Endothelial cell of umbilical vein (primary cell): Measurements from ENCODE around the gene DGAT2. TPM values are rescaled to one million over a fixed set of nuclear protein-coding genes. Genes with fewer than 3 reads are reported as not detected.

Experiments
- BruUV-seq: library from RNA; stranded (reverse); fragments of 400-500 nt; replicated peaks from 2 replicates; lab custom pipeline; 2021; lab: Mats Ljungman, UMichigan
- CTCF ChIA-PET: fragments of 300-600, 350-600 bp; sonication (Branson Sonifier 250); formaldehyde crosslinking; loops from one replicate; lab custom pipeline; 2021; ENCODE audit warnings: antibody characterized with exemption, inconsistent platforms; lab: Charles Lee
- POLR2A ChIA-PET: fragments of 300-600, 350-600 bp; sonication (Branson Sonifier 250); formaldehyde crosslinking; loops from one replicate; lab custom pipeline; 2021; ENCODE audit warnings: antibody characterized with exemption, inconsistent platforms; lab: Charles Lee
- DNase-seq: peaks from one replicate; pipeline ENCODE4 v3.0.0-alpha.2; 2011; ENCODE audit warnings: low read depth, low spot score
- FAIRE-seq: peaks from 2 replicates; lab custom pipeline; 2011; peaks lifted over from hg19 to GRCh38; lab: Jason Lieb, UNC
- H2AFZ ChIP-seq: 2 replicates; pipeline ENCODE4 v1.6.0; 2012; ENCODE audit warnings: low read depth, low read length, control low read depth, inconsistent platforms
- H3K27ac ChIP-seq: 2 replicates; pipeline ENCODE4 v1.5.1; 2011; ENCODE audit warnings: low read depth, mild to moderate bottlenecking, control low read depth, low read length, moderate library complexity; ENCODE audit not compliant: insufficient read depth
- H3K27me3 ChIP-seq, 2 experiments: 2 replicates each; pipeline versions ENCODE4 v1.6.0 to v1.6.1; 2011; ENCODE audit warnings: low read length in 2 of 2, mixed read lengths in 1 of 2; ENCODE audit not compliant: control insufficient read depth in 2 of 2, insufficient read depth in 2 of 2
- H3K36me3 ChIP-seq, 2 experiments: 2 replicates in 1 of 2; 3 replicates in 1 of 2; pipeline ENCODE4 v1.5.1; 2011; ENCODE audit warnings: low read length in 2 of 2, mild to moderate bottlenecking in 1 of 2, moderate library complexity in 1 of 2; ENCODE audit not compliant: control insufficient read depth in 2 of 2, insufficient read depth in 2 of 2; ENCODE audit errors: extremely low read depth in 1 of 2
- H3K4me1 ChIP-seq: 3 replicates; pipeline ENCODE4 v1.5.1; 2011; ENCODE audit warnings: mild to moderate bottlenecking, low read length; ENCODE audit not compliant: control insufficient read depth, insufficient read depth; ENCODE audit errors: extremely low read depth
- H3K4me2 ChIP-seq: 2 replicates; pipeline ENCODE4 v1.6.1; 2011; ENCODE audit warnings: low read length, control low read depth, mixed read lengths; ENCODE audit not compliant: insufficient read depth
- H3K4me3 ChIP-seq, 3 experiments: fragments of 200-600 bp in 1 of 3; sonication (generic), shearing (Covaris generic) in 1 of 3; replicated peaks in 1 of 3; 2 replicates each; pipeline ENCODE4 v1.5.1; 2011 to 2016; ENCODE audit warnings: control low read depth in 3 of 3, low read length in 3 of 3, mild to moderate bottlenecking in 2 of 3, inconsistent platforms in 1 of 3, low read depth in 1 of 3, moderate library complexity in 1 of 3; ENCODE audit not compliant: insufficient read depth in 1 of 3
- H3K79me2 ChIP-seq: 2 replicates; pipeline ENCODE4 v1.6.0; 2012; ENCODE audit warnings: low read length, inconsistent platforms; ENCODE audit not compliant: control insufficient read depth, insufficient read depth
- H3K9ac ChIP-seq: replicated peaks from 2 replicates; pipeline ENCODE3; 2011; ENCODE audit warnings: low read length, control low read depth; ENCODE audit not compliant: insufficient read depth; ENCODE audit errors: extremely low read depth
- H3K9me1 ChIP-seq: replicated peaks from 3 replicates; pipeline ENCODE4 v1.6.0; 2011; ENCODE audit warnings: mild to moderate bottlenecking, low read length; ENCODE audit not compliant: control insufficient read depth, insufficient read depth; ENCODE audit errors: extremely low read depth
- H3K9me3 ChIP-seq: replicated peaks from 2 replicates; pipeline ENCODE4 v1.5.1; 2012; ENCODE audit warnings: low read length, inconsistent platforms; ENCODE audit not compliant: control insufficient read depth, insufficient read depth
- H4K20me1 ChIP-seq: replicated peaks from 2 replicates; pipeline ENCODE3; 2011; ENCODE audit warnings: mild to moderate bottlenecking, low read length; ENCODE audit not compliant: control insufficient read depth, insufficient read depth; ENCODE audit errors: extremely low read depth
- EZH2 ChIP-seq: IDR thresholded peaks from 2 replicates; pipeline ENCODE4 v1.6.1; 2012; ENCODE audit warnings: borderline replicate concordance, low read depth, mild to moderate bottlenecking, moderate library complexity, low read length, inconsistent platforms; ENCODE audit not compliant: severe bottlenecking
- FOS ChIP-seq: IDR thresholded peaks from 2 replicates; pipeline ENCODE4 v1.6.1; 2011; ENCODE audit warnings: mild to moderate bottlenecking, low read length, moderate library complexity, borderline replicate concordance; ENCODE audit not compliant: insufficient read depth
- GATA2 ChIP-seq: IDR thresholded peaks from 2 replicates; pipeline ENCODE4 v1.7.0; 2011; ENCODE audit warnings: low read depth, mild to moderate bottlenecking, moderate library complexity, mixed read lengths, low read length; ENCODE audit not compliant: insufficient read length, insufficient read depth
- JUN ChIP-seq: IDR thresholded peaks from 2 replicates; pipeline ENCODE4 v1.6.1; 2011; ENCODE audit warnings: borderline replicate concordance, low read depth; ENCODE audit not compliant: insufficient read length, insufficient read depth
- MYC ChIP-seq: IDR thresholded peaks from one replicate; pipeline ENCODE4 v1.6.1; 2011; ENCODE audit warnings: mild to moderate bottlenecking, low read depth, low read length
- POLR2A ChIP-seq: IDR thresholded peaks from 2 replicates; pipeline ENCODE4 v1.6.1; 2012; ENCODE audit warnings: low read depth, mild to moderate bottlenecking, control low read depth, low read length
- dilution Hi-C: fragments of 300-500 bp; cut with MboI; formaldehyde crosslinking; loops from one replicate; pipeline ENCODE4 v1.15.0; 2019; ENCODE audit warnings: low sequenced_read_pairs; ENCODE audit not compliant: extremely low pct_ligation_motif_present
- intact Hi-C: fragments of 100-400 bp; cut with micrococcal nuclease; formaldehyde crosslinking; loops from one replicate; pipeline ENCODE4 v1.10.0; 2022
- polyA plus RNA-seq, 4 experiments: library from polyadenylated mRNA; depleted of rRNA in 3 of 4; stranded (reverse) in 3 of 4; unstranded in 1 of 4; fragments of >200 nt; gene quantifications; 2 replicates each; pipeline versions ENCODE4 v1.2.1 to v1.2.3, GENCODE V29; 2011 to 2012; ENCODE audit warnings: missing spikeins in 1 of 4
- small RNA-seq: library from RNA; depleted of rRNA; stranded (forward); fragments of <200 nt; gene quantifications from one replicate; pipeline ENCODE3, GENCODE V24; 2012; ENCODE audit warnings: low replicate concordance, low read depth; ENCODE audit not compliant: insufficient read depth, insufficient read length
- total RNA-seq: library from RNA; stranded (reverse); gene quantifications from 2 replicates; pipeline ENCODE4 v1.2.3, GENCODE V29; 2021
- TF ChIP-seq, protein P1 (sequence below), 2 donors: IDR thresholded peaks; 1 replicate in 1 of 2; 2 replicates in 1 of 2; pipeline ENCODE4 v1.5.1; 2011; ENCODE audit warnings: low read length in 2 of 2, mild to moderate bottlenecking in 2 of 2, moderate library complexity in 2 of 2, control low read depth in 1 of 2, inconsistent platforms in 1 of 2, low read depth in 1 of 2; ENCODE audit not compliant: insufficient read depth in 1 of 2; ENCODE audit errors: extremely low read depth in 1 of 2
- TF ChIP-seq, protein P2 (sequence below): IDR thresholded peaks from 2 replicates; pipeline ENCODE4 v1.6.1; 2011; ENCODE audit not compliant: insufficient read depth, insufficient read length

The DGAT2 gene
- total and polyA plus RNA-seq, 2 donors (not counting 3 experiments of a cell fraction or from before 2014, with no cell fraction given) = 0.55 to 0.79 TPM

DNA sequence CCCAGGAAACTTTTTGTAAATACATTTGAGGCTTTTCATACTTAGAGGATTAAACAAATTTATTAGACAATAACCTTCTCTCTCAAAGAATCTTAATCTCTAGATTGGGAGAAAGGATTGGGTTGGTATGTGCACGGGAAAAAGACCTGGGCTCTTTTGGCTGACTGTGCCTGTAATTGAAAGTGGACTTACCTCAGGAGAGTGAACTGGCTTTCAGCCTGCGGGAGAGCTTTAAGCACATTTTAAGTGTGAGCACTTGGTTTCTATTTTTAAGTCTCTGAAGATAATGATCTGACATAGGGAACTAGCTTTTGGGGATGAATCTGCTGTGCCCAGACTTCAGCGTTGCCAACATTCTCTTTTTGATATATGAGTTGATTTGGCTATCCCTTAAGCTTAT lies 82.2 kb downstream of the DGAT2 start:
- Histone ChIP-seq H3K27me3 (no peaks in the 10 kb centered on the region), H3K9me1 (no peaks in the 10 kb centered on the region), H3K9ac (no peak overlapping the region), H3K4me1 (peaks cover 22% of the 10 kb centered on the region), H3K79me2 (peaks cover 88% of the 10 kb centered on the region), H3K27ac (peak overlapping the region; percentile 20), H3K36me3 (no peaks in the 10 kb centered on the region), H3K9me3 (no peaks in the 10 kb centered on the region), H2AFZ (no peak overlapping the region), H3K4me2 (peak overlapping the region; percentile 38), H4K20me1 (no peaks in the 10 kb centered on the region), H3K4me3 (no peak overlapping the region)
- POLR2A ChIA-PET = interaction anchor here (0.8 kb wide), 1 partner anchor 36 kb away, joined by 3 read pairs; the partner anchor contains the start of gene UVRAG
- intact Hi-C loops = loop anchor here (5.0 kb wide), 1 partner anchor 38 kb away; no protein-coding TSS in a partner anchor
- BruUV-seq = no TSS peak
- TF ChIP-seq GATA2 (no peak), EZH2 (no peak), MYC (no peak), JUN (no peak), FOS (no peak), POLR2A (no peak)
- TF ChIP-seq, protein P1, sequence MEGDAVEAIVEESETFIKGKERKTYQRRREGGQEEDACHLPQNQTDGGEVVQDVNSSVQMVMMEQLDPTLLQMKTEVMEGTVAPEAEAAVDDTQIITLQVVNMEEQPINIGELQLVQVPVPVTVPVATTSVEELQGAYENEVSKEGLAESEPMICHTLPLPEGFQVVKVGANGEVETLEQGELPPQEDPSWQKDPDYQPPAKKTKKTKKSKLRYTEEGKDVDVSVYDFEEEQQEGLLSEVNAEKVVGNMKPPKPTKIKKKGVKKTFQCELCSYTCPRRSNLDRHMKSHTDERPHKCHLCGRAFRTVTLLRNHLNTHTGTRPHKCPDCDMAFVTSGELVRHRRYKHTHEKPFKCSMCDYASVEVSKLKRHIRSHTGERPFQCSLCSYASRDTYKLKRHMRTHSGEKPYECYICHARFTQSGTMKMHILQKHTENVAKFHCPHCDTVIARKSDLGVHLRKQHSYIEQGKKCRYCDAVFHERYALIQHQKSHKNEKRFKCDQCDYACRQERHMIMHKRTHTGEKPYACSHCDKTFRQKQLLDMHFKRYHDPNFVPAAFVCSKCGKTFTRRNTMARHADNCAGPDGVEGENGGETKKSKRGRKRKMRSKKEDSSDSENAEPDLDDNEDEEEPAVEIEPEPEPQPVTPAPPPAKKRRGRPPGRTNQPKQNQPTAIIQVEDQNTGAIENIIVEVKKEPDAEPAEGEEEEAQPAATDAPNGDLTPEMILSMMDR (IDR thresholded peaks at IDR 0.05; ENCODE audit: extremely low read depth in 1 of 2, insufficient read depth in 1 of 2, low read depth in 1 of 2, low read length in 2 of 2) = no peak
- TF ChIP-seq, protein P2, sequence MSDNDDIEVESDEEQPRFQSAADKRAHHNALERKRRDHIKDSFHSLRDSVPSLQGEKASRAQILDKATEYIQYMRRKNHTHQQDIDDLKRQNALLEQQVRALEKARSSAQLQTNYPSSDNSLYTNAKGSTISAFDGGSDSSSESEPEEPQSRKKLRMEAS = no peak
- DNase-seq (peak; percentile 23), FAIRE-seq (no peak)
- dilution Hi-C loops = no loop called here
- CTCF ChIA-PET = interaction anchor here (0.8 to 4.5 kb wide), 8 partner anchors 10 to 48 kb away, joined by 3 to 21 read pairs (median 6); no protein-coding TSS in a partner anchor

Small RNA genes within 50 kb of the gene (small RNA-seq; reads per million reads assigned to genes)
- gene RF00019 (not detected), gene RN7SL786P (not detected)

Other genes with a start within 250 kb of the DGAT2 start
- 50.1 and 79.2 TPM in 2 replicates for gene GDPD5, start 242.8 kb upstream of the DGAT2 start, total RNA-seq
- gene GDPD5, start 242.8 kb upstream of the DGAT2 start, polyA plus RNA-seq = 60.2 and 74.0 TPM in 2 replicates
- 384 and 409 TPM in 2 replicates for gene SERPINH1, start 206.5 kb upstream of the DGAT2 start, total RNA-seq
- gene SERPINH1, start 206.5 kb upstream of the DGAT2 start, polyA plus RNA-seq = 816 and 1,196 TPM in 2 replicates
- gene MAP6, start 99.7 kb upstream of the DGAT2 start, total RNA-seq = 0.18 TPM in 1 of 2 replicates, not detected in the other
- 0.11 and 0.12 TPM in 2 replicates for gene MAP6, start 99.7 kb upstream of the DGAT2 start, polyA plus RNA-seq
- not detected in 2 replicates for gene MOGAT2, start 50.9 kb upstream of the DGAT2 start, total RNA-seq
- gene MOGAT2, start 50.9 kb upstream of the DGAT2 start, polyA plus RNA-seq = not detected in 2 replicates
- 65.6 and 67.3 TPM in 2 replicates for gene UVRAG, start 46.4 kb downstream of the DGAT2 start, total RNA-seq
- 20.2 and 21.2 TPM in 2 replicates for gene UVRAG, start 46.4 kb downstream of the DGAT2 start, polyA plus RNA-seq